ENCODE results near the gene KAZN. TPM values are rescaled to one million over a fixed set of nuclear protein-coding genes. Genes with fewer than 3 reads are reported as not detected.

KAZN gene
- total and polyA plus RNA-seq, 2 donors (not counting 1 experiment from before 2014, with no cell fraction given) = 3.4 to 5.0 TPM

DNA sequence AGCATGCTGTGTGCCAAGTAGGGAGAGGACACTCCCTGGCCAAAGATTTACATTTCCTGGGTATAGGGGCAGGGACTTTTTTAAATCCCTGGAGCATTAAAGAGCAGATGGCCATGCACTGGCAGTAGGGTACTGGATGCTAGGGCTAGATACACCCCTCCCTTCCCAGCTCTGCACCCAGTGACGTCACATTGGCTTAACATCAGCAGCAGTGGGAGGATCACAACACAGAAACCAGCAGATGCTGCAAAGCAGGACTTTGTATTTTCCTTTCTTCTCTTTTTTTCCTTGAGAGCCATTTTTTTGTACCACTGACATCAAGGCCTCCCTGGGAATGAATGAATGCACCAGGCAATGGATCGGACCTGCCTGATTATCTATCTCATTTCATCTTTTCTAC lies 243.0 kb downstream of the KAZN start:
- no peaks in the 10 kb centered on the region for H3K36me3 ChIP-seq (ENCODE audit: control insufficient read depth, insufficient read depth, low read length)
- H4K20me1 ChIP-seq (ENCODE audit: control insufficient read depth, extremely low read depth, insufficient read depth, low read length) = no peaks in the 10 kb centered on the region
- H3K4me1 ChIP-seq (ENCODE audit: control insufficient read depth, extremely low read depth, insufficient read depth, low read length) = peaks cover 10% of the 10 kb centered on the region
- no peak overlapping the region for H2AFZ ChIP-seq (ENCODE audit: low read length)
- no peaks in the 10 kb centered on the region for H3K9me3 ChIP-seq (ENCODE audit: control insufficient read depth, insufficient read depth, low read depth, low read length)
- no peak for TF ChIP-seq EZH2 (IDR thresholded peaks at IDR 0.05; ENCODE audit: low read length, missing control alignments)
- TF ChIP-seq, protein P1, sequence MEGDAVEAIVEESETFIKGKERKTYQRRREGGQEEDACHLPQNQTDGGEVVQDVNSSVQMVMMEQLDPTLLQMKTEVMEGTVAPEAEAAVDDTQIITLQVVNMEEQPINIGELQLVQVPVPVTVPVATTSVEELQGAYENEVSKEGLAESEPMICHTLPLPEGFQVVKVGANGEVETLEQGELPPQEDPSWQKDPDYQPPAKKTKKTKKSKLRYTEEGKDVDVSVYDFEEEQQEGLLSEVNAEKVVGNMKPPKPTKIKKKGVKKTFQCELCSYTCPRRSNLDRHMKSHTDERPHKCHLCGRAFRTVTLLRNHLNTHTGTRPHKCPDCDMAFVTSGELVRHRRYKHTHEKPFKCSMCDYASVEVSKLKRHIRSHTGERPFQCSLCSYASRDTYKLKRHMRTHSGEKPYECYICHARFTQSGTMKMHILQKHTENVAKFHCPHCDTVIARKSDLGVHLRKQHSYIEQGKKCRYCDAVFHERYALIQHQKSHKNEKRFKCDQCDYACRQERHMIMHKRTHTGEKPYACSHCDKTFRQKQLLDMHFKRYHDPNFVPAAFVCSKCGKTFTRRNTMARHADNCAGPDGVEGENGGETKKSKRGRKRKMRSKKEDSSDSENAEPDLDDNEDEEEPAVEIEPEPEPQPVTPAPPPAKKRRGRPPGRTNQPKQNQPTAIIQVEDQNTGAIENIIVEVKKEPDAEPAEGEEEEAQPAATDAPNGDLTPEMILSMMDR (conservative IDR thresholded peaks at IDR 0.05 in 1 of 2, IDR thresholded peaks at IDR 0.05 in 1 of 2; ENCODE audit: low read depth in 1 of 2, low read length in 2 of 2) = no peak
- no peaks in the 10 kb centered on the region for H3K79me2 ChIP-seq (ENCODE audit: control insufficient read depth, insufficient read depth, low read length)
- H3K4me2 ChIP-seq (ENCODE audit: extremely low read depth, insufficient read depth, low read length) = no peak overlapping the region
- H3K27me3 ChIP-seq (ENCODE audit: control insufficient read depth, insufficient read depth, low read length) = no peaks in the 10 kb centered on the region
- H3K4me3 ChIP-seq (replicated peaks in 1 of 4; ENCODE audit: control extremely low read depth in 1 of 4, insufficient read depth in 1 of 4, low read depth in 3 of 4, low read length in 4 of 4) = no peak overlapping the region
- H3K27ac ChIP-seq (ENCODE audit: insufficient read depth, low read length) = peak overlapping the region; percentile 67
- DNase-seq (ENCODE audit: low read depth in 2 of 2) = peak in 1 of 2 donors; percentile 26
- H3K9ac ChIP-seq (ENCODE audit: insufficient read depth, low read length) = no peak overlapping the region

DNA sequence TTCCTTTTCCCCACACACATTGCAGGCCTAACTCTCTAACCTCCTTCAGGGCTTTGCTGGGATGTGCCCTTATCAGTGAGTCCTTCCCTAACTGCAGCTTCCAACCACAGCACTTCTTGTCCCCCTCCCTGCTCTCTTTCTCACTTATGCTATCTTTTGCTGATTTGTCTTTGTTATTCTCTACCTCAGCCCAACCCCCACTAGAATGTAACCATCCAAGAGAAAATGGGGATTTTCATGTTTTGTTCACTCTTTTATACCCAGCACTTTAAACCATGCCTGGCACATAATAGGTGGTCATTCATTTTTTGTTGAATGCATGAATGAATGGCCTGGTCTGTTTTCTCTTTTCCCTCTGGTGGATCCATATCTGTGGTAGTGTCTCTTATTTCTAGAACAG lies 243.5 kb downstream of the KAZN start:
- H3K79me2 ChIP-seq (ENCODE audit: control insufficient read depth, insufficient read depth, low read length) = no peaks in the 10 kb centered on the region
- DNase-seq (ENCODE audit: low read depth in 2 of 2) = no peak
- TF ChIP-seq, protein P1 (conservative IDR thresholded peaks at IDR 0.05 in 1 of 2, IDR thresholded peaks at IDR 0.05 in 1 of 2; ENCODE audit: low read depth in 1 of 2, low read length in 2 of 2) = no peak
- TF ChIP-seq EZH2 (IDR thresholded peaks at IDR 0.05; ENCODE audit: low read length, missing control alignments) = no peak

DNA sequence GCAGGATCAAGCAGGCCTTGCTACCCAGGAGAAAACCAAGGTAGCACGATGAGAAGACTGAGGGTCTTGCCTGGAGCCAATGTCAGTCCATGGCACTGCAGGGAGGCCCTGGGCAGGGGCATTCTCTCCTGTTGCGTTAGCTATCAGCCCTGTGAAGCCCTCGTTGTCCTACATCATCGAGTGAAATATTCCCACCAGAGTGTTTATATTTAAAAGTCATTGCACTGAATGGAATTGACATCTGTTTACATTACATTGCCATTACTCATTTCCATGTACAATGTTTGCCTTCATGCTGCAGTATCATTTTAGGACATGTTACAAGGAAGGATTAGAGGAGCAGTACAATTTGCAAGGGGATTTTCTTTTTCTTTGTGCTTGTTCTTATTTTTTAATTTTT lies 243.9 kb downstream of the KAZN start:
- Histone ChIP-seq H3K27ac (ENCODE audit: insufficient read depth, low read length) (peak overlapping the region; percentile 67), H3K79me2 (ENCODE audit: control insufficient read depth, insufficient read depth, low read length) (no peaks in the 10 kb centered on the region), H2AFZ (ENCODE audit: low read length) (no peak overlapping the region), H3K27me3 (ENCODE audit: control insufficient read depth, insufficient read depth, low read length) (no peaks in the 10 kb centered on the region), H4K20me1 (ENCODE audit: control insufficient read depth, extremely low read depth, insufficient read depth, low read length) (no peaks in the 10 kb centered on the region), H3K4me3 (replicated peaks in 1 of 4; ENCODE audit: control extremely low read depth in 1 of 4, insufficient read depth in 1 of 4, low read depth in 3 of 4, low read length in 4 of 4) (no peak overlapping the region), H3K4me1 (ENCODE audit: control insufficient read depth, extremely low read depth, insufficient read depth, low read length) (peaks cover 10% of the 10 kb centered on the region), H3K4me2 (ENCODE audit: extremely low read depth, insufficient read depth, low read length) (no peak overlapping the region), H3K9ac (ENCODE audit: insufficient read depth, low read length) (no peak overlapping the region), H3K9me3 (ENCODE audit: control insufficient read depth, insufficient read depth, low read depth, low read length) (no peaks in the 10 kb centered on the region), H3K36me3 (ENCODE audit: control insufficient read depth, insufficient read depth, low read length) (no peaks in the 10 kb centered on the region)
- DNase-seq (ENCODE audit: low read depth in 2 of 2) = peak; percentile 55 to 95
- TF ChIP-seq, protein P1 (conservative IDR thresholded peaks at IDR 0.05 in 1 of 2, IDR thresholded peaks at IDR 0.05 in 1 of 2; ENCODE audit: low read depth in 1 of 2, low read length in 2 of 2) = no peak
- no peak for TF ChIP-seq EZH2 (IDR thresholded peaks at IDR 0.05; ENCODE audit: low read length, missing control alignments)

More for the DNA sequence above, 243.5 kb downstream of the KAZN start:
- Histone ChIP-seq H2AFZ (ENCODE audit: low read length) (no peak overlapping the region), H3K27me3 (ENCODE audit: control insufficient read depth, insufficient read depth, low read length) (no peaks in the 10 kb centered on the region), H3K27ac (ENCODE audit: insufficient read depth, low read length) (peak overlapping the region; percentile 67), H3K4me1 (ENCODE audit: control insufficient read depth, extremely low read depth, insufficient read depth, low read length) (peaks cover 10% of the 10 kb centered on the region), H3K4me2 (ENCODE audit: extremely low read depth, insufficient read depth, low read length) (no peak overlapping the region), H4K20me1 (ENCODE audit: control insufficient read depth, extremely low read depth, insufficient read depth, low read length) (no peaks in the 10 kb centered on the region), H3K36me3 (ENCODE audit: control insufficient read depth, insufficient read depth, low read length) (no peaks in the 10 kb centered on the region), H3K9ac (ENCODE audit: insufficient read depth, low read length) (no peak overlapping the region), H3K9me3 (ENCODE audit: control insufficient read depth, insufficient read depth, low read depth, low read length) (no peaks in the 10 kb centered on the region), H3K4me3 (replicated peaks in 1 of 4; ENCODE audit: control extremely low read depth in 1 of 4, insufficient read depth in 1 of 4, low read depth in 3 of 4, low read length in 4 of 4) (no peak overlapping the region)

All from fibroblast of lung (primary cell).